ENCODE measurements around the gene SLMAP. TPM values are rescaled to one million over a fixed set of nuclear protein-coding genes. Genes with fewer than 3 reads are reported as not detected.

SLMAP gene, protein sequence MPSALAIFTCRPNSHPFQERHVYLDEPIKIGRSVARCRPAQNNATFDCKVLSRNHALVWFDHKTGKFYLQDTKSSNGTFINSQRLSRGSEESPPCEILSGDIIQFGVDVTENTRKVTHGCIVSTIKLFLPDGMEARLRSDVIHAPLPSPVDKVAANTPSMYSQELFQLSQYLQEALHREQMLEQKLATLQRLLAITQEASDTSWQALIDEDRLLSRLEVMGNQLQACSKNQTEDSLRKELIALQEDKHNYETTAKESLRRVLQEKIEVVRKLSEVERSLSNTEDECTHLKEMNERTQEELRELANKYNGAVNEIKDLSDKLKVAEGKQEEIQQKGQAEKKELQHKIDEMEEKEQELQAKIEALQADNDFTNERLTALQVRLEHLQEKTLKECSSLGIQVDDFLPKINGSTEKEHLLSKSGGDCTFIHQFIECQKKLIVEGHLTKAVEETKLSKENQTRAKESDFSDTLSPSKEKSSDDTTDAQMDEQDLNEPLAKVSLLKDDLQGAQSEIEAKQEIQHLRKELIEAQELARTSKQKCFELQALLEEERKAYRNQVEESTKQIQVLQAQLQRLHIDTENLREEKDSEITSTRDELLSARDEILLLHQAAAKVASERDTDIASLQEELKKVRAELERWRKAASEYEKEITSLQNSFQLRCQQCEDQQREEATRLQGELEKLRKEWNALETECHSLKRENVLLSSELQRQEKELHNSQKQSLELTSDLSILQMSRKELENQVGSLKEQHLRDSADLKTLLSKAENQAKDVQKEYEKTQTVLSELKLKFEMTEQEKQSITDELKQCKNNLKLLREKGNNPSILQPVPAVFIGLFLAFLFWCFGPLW
- total RNA-seq, result 50.3 and 67.5 TPM in 2 replicates

DNA sequence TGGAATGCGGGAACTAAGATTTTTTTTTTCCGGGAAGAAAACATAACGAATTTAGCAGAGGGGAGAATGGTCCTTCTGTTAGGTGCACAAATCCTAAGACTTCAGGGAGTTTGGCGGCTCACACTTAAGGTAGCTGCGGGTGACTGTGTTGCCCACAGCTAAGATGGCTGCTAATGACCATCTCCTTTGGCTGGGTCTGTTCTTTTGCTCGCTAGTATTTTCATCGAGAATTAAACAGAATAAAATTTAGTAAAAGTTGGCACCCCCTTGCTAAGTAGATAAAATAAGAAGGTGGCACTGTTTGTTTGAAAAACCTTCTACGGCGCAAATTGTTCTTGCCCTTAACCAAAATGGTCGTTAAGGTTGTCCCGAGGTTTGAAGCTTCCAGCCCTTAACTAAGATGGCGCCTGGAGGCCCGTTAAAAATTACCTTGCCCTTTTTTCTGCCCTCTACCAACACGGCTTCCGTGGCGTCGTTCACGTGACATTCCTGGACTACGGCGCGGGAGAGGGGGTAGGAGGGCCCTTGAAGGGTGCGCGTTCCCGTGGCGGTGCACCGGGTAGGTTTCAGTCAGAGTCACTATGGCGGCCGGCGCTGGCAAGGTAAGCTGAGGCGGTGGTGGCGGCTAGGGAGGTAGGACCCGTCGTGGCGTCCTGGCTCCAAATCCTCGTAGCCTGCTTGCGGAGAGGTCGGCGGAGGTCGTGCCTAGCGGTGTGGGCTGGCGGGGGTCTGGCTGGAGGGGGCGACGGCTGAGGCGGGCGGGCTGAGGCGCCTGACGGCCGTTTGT, at the start of gene SLMAP:
SLMAP (plus strand) TSS at position 569 of the 787 bp plus-strand sequence. CDS start 1,343 bp downstream, outside the sequence.
- TF ChIP-seq, protein P1, sequence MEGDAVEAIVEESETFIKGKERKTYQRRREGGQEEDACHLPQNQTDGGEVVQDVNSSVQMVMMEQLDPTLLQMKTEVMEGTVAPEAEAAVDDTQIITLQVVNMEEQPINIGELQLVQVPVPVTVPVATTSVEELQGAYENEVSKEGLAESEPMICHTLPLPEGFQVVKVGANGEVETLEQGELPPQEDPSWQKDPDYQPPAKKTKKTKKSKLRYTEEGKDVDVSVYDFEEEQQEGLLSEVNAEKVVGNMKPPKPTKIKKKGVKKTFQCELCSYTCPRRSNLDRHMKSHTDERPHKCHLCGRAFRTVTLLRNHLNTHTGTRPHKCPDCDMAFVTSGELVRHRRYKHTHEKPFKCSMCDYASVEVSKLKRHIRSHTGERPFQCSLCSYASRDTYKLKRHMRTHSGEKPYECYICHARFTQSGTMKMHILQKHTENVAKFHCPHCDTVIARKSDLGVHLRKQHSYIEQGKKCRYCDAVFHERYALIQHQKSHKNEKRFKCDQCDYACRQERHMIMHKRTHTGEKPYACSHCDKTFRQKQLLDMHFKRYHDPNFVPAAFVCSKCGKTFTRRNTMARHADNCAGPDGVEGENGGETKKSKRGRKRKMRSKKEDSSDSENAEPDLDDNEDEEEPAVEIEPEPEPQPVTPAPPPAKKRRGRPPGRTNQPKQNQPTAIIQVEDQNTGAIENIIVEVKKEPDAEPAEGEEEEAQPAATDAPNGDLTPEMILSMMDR (IDR thresholded peaks at IDR 0.05; ENCODE audit: insufficient read depth, low read length, severe bottlenecking), result no peak
- DNase-seq (ENCODE audit: low read depth) (peak; percentile 92), FAIRE-seq (peak; percentile 36)
- Histone ChIP-seq H3K36me3 (ENCODE audit: control insufficient read depth, insufficient read depth, low read length) (peaks cover 6% of the 10 kb centered on the region), H3K4me3 (ENCODE audit: low read depth, low read length) (peak within 1 kb of the TSS; percentile 94), H3K27me3 (ENCODE audit: control insufficient read depth, insufficient read depth, low read length) (no peaks in the 10 kb centered on the region)

DNA sequence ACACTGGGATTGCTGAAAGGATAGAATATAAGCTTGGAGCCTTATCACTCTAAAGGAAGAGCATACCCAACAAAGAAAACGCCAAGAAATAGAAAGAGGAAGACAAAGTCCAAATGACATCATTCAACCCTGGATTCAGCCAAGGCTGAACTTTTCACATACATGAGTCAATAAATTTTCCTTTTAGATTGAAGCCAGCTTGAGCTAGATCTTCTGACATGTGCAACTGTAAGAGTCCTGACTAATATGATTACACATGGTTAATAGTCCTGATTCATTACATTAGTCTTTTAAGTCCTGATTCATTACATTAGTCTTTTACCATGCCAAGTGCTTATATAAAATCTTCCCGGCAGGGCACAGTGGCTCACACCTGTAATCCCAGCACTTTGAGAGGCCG, 49.6 kb upstream of the SLMAP start:
- Histone ChIP-seq H3K36me3 (ENCODE audit: control insufficient read depth, insufficient read depth, low read length) (no peaks in the 10 kb centered on the region), H3K4me3 (ENCODE audit: low read depth, low read length) (no peak overlapping the region), H3K27me3 (ENCODE audit: control insufficient read depth, insufficient read depth, low read length) (no peaks in the 10 kb centered on the region)
- peak; percentile 92 for FAIRE-seq
- TF ChIP-seq, protein P1 (IDR thresholded peaks at IDR 0.05; ENCODE audit: insufficient read depth, low read length, severe bottlenecking), result no peak
- peak; percentile 100 for DNase-seq (ENCODE audit: low read depth)

DNA sequence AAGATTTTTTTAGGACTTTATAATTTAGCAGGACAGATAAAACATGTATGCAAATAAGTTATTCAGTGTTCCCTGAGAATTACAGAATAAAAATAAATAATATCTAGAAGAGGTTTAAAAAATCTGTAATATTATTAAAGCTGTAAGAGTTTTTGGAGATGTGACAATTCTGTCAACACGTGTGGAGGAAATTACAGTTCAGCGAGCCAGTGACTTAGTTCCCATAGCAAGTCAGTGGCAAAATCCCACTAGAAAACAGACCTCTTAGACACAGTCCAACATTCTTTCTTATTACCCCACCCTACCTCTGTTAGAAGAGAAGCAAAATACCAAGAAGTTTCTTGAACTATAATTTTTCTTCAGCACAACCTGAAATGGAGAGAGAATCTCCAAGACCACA, 47.1 kb upstream of the SLMAP start:
- FAIRE-seq, result no peak
- H3K36me3 ChIP-seq (ENCODE audit: control insufficient read depth, insufficient read depth, low read length), result no peaks in the 10 kb centered on the region
- TF ChIP-seq, protein P1 (IDR thresholded peaks at IDR 0.05; ENCODE audit: insufficient read depth, low read length, severe bottlenecking), result no peak
- H3K27me3 ChIP-seq (ENCODE audit: control insufficient read depth, insufficient read depth, low read length), result no peaks in the 10 kb centered on the region
- no peak overlapping the region for H3K4me3 ChIP-seq (ENCODE audit: low read depth, low read length)
- no peak for DNase-seq (ENCODE audit: low read depth)

DNA sequence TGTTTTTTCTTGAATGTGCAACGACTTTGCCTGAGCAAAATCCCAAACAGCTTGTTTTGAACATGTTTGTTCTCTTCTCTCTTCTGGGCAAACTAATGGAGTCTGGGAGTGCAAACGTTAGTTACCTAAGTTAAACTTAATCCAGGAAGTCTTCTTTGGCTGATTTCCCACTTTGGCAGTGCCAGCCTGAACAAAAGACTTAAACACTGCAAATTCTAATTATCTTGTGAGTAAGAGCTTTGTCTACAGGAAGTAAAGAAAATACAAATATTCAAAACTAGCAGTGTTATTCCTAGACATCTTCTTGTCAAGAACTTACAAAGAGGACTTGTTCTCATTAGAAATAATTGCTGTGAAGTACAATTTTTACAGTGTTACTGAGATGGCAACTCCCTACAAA, 46.5 kb upstream of the SLMAP start:
- no peaks in the 10 kb centered on the region for H3K36me3 ChIP-seq (ENCODE audit: control insufficient read depth, insufficient read depth, low read length)
- H3K4me3 ChIP-seq (ENCODE audit: low read depth, low read length), result no peak overlapping the region
- H3K27me3 ChIP-seq (ENCODE audit: control insufficient read depth, insufficient read depth, low read length), result no peaks in the 10 kb centered on the region
- DNase-seq (ENCODE audit: low read depth) (peak; percentile 84), FAIRE-seq (no peak)
- TF ChIP-seq, protein P1 (IDR thresholded peaks at IDR 0.05; ENCODE audit: insufficient read depth, low read length, severe bottlenecking), result no peak

DNA sequence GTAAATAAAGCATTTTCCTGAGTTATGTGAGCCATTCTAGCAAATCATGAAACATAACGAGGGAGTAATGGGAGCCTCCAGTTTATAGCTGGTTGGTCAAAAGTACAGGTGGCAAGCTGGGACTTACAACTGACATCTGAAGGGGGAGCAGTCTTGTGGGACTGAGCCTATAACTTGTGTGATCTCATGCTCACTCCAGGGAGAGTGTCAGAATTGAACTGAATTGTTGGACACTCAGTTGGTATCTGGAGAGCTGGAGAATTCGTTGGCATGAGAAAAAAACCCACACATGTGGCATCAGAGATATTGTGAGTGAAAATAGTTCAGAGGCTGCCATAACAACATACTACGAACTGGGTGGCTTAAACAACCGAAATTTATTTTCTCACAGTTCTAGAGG, 40.4 kb upstream of the SLMAP start:
- no peak overlapping the region for H3K4me3 ChIP-seq (ENCODE audit: low read depth, low read length)
- FAIRE-seq, result no peak
- DNase-seq (ENCODE audit: low read depth), result no peak
- TF ChIP-seq, protein P1 (IDR thresholded peaks at IDR 0.05; ENCODE audit: insufficient read depth, low read length, severe bottlenecking), result no peak
- no peaks in the 10 kb centered on the region for H3K36me3 ChIP-seq (ENCODE audit: control insufficient read depth, insufficient read depth, low read length)
- no peaks in the 10 kb centered on the region for H3K27me3 ChIP-seq (ENCODE audit: control insufficient read depth, insufficient read depth, low read length)
